ENCODE results near the gene ASH1L.

DNA sequence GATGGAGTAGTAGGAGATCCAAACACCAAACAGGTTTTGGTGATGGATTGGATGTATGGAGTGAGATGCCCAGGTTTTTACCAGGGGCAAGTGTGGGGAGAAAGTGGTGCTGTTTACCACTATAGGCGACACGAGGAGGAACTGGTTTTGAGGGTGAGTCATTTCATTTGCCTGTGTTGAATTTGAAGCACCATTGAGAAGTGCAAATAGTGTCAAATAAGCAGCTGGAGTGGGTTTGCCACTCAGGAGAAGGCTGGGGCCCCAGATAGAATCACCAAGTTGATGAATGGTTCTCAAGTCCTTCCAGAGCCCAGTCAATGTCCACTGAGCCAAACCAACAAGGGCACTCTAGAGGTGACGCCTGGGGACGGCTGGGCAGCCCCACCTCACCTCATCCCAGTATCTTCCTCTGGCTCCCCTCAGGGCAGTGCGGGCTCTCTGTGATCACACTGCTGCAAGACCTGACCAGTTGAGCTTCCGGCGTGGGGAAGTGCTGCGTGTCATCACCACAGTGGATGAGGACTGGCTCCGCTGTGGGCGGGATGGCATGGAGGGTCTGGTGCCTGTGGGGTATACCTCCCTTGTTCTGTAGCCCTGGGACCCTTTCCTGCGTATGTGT lies 232.5 kb downstream of the ASH1L start:
- TF ChIP-seq, protein P1, sequence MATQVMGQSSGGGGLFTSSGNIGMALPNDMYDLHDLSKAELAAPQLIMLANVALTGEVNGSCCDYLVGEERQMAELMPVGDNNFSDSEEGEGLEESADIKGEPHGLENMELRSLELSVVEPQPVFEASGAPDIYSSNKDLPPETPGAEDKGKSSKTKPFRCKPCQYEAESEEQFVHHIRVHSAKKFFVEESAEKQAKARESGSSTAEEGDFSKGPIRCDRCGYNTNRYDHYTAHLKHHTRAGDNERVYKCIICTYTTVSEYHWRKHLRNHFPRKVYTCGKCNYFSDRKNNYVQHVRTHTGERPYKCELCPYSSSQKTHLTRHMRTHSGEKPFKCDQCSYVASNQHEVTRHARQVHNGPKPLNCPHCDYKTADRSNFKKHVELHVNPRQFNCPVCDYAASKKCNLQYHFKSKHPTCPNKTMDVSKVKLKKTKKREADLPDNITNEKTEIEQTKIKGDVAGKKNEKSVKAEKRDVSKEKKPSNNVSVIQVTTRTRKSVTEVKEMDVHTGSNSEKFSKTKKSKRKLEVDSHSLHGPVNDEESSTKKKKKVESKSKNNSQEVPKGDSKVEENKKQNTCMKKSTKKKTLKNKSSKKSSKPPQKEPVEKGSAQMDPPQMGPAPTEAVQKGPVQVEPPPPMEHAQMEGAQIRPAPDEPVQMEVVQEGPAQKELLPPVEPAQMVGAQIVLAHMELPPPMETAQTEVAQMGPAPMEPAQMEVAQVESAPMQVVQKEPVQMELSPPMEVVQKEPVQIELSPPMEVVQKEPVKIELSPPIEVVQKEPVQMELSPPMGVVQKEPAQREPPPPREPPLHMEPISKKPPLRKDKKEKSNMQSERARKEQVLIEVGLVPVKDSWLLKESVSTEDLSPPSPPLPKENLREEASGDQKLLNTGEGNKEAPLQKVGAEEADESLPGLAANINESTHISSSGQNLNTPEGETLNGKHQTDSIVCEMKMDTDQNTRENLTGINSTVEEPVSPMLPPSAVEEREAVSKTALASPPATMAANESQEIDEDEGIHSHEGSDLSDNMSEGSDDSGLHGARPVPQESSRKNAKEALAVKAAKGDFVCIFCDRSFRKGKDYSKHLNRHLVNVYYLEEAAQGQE (IDR thresholded peaks at IDR 0.05; ENCODE audit: insufficient read depth in 1 of 2, low read depth in 2 of 2, low read length in 2 of 2), result no peak
- no peak for TF ChIP-seq POLR2AphosphoS5 (IDR thresholded peaks at IDR 0.05; ENCODE audit: low read depth, low read length)
- TF ChIP-seq SIN3A (IDR thresholded peaks at IDR 0.05; ENCODE audit: borderline replicate concordance, insufficient read depth, low read length), result no peak
- no peak for TF ChIP-seq TAF1 (IDR thresholded peaks at IDR 0.05; ENCODE audit: borderline replicate concordance, insufficient read depth, low read length)
- TF ChIP-seq FOXP2 (optimal IDR thresholded peaks at IDR 0.05; ENCODE audit: borderline replicate concordance, extremely low read depth, extremely low read length, insufficient read depth), result no peak

Measured in PFSK-1 (cell line).